GM18907 (cell line): ENCODE results near the gene DNM3.
"Not testable (repeated sequence)": the region's sequence is repeated elsewhere in the genome, so short reads cannot be mapped to it uniquely, and the experiment has no call there.

Experiments
- ATAC-seq: cut with Tn5 transposase; IDR thresholded peaks from one replicate; pipeline ENCODE4 v1.9.1; 2021; ENCODE audit warnings: mild to moderate bottlenecking, moderate library complexity; ENCODE audit not compliant: unreplicated experiment

The DNM3 gene

DNA sequence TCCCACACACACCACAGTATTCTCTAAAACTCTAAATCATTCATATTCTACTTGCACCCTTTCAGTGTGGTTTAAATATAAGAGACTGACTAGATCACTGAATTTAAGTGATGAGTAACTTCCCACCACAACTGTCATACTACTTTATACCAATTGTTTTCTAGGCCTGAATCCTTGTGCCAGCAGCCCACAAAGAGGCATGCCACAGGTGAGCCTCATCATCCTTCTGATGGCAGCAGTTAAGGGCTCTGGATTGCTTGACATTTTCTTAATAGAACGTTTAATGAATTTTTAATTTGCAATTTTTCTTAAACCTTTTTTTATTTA lies 588.8 kb downstream of the DNM3 start:
- no peak for ATAC-seq

DNA sequence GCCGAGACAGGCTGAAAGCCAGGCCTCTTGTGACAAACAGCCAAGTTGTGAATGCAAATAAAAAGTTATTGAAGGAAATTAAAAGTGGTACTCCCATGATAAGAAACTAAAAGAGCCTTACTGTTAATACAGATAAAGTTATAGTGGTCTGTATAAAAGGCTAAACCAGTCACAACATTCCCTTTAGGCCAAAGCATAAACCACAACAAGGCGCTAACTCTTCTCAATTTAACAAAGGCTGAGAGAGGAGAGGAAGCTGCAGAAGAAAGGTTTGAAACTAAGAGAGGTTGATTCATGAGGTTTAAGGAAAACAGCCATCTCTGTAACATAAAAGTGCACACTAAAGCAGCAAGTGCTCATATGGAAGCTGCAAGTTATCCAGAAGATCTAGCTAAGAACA lies 589.9 kb downstream of the DNM3 start:
- ATAC-seq = no peak

DNA sequence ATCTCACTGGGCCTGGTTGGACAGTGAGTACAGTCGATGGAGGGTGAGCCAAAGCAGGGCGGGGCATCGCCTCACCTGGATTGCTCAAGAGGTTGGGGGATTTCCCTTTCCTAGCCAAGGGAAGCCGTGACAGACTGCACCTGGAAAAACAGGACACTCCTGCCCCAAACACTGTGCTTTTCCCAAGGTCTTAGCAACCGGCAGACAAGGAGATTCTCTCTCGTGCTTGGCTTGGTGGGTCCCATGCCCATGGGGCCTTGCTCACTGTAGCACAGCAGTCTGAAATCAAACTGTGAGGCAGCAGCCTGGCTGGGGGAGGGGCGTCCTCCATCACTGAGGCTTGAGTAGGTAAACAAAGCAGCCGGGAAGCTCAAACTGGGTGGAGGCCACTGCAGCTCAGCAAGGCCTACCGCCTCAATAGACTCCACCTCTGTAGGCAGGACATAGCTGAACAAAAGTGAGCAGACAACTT lies 590.5 kb downstream of the DNM3 start:
- no peak for ATAC-seq

DNA sequence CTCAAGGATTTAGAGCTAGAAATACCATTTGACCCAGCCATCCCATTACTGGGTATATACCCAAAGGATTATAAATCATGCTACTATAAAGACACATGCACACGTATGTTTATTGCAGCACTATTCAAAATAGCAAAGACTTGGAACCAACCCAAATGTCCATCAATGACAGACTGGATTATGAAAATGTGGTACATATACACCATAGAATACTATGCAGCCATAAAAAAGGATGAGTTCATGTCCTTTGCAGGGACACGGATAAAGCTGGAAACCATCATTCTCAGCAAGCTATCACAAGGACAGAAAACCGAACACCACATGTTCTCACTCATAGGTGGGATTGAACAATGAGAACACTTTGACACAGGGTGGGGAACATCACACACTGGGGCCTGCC lies 595.9 kb downstream of the DNM3 start:
- not testable (repeated sequence) for ATAC-seq

DNA sequence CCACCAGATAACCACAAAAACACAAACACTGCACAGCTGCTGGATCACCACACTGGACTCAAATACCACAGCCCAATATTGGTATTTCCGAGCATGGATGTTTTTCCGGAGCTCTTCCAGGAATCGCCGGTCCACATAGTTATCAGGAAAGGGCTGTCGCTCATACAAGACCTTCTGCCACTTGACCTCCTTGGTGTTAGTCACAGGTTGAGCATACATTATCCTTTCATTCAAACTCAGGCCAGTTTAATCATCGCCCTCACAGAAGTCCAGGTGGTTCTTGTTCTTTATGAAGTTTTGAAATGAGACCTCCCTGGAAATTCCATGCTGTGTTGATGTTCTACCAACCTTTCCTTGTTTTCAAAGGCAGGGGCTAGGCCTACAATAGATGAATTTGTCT lies 601.1 kb downstream of the DNM3 start:
- ATAC-seq = no peak

DNA sequence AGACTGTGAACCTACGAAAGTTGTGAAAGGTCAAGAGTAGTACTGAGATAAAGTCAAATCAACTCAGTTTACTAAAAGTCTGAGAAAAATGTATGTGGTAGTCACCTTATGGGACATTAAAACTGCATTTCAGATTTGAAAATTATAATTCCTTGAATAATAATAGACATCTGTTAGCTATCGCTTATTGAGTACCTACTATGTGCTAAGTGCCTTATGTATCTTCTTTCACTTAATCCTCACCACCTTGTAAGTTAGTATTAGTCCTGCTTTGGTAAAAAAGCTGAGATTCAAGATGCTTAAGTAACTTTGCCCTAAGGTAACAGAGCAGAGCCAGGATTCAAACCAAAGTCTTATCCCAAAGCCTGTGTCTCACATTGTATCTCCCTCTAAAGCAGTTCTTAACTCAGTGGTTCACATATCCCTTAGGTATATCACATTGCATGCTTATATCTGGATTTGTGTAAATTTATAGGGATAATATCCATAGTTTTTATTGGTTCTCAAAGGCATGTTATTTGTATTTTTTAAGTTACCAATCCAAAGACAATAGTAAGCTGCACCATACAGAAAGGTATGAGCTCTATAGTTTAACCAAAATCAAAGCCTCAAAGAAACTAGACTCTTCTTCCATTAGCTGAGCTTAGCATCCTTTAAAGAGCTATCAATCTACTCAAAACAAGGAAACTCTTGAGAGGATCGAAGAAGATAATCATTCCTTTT lies 601.7 kb downstream of the DNM3 start:
- ATAC-seq = no peak

DNA sequence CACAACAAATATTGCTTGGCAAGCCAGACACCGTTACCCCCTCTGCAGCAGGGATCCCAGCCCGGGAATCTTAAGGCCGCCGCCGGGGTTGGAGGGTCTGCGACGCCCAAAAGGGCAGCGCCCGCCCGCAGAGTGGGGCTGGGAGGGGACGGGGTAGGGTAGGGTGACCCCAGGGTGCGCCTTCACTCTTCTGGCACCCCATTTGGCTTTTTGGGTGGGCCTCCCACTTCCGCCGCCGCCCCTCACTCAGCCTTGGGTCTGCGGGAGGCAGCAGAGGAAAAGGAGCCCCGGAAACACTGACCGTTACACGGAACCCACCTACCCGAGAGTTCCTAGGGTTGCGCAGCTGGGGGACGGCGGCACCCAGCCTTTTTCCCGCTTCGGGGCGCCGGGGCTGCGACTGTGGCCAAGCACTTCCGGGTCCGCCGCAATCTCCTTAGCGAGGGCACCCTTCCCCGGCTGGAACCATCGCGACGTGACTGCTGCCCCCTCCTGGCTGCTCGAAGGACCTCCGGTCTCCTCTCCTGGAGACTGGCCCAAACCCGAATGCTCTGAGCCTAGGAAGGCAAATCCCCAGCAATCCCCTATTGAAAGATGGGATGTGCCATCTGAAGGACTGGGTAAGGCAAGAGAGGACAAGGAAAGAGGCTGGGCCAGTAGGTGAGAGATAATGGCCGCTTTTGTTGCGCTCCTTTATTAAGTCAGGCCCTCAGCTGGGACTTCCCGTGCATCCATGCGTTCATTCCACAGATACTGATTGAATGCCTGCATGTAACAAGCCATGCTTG lies 602.6 kb downstream of the DNM3 start, which contains the start of gene PIGC:
TSS of gene PIGC (minus strand) at position 404 of the 788 bp plus-strand sequence. CDS start 1,447 bp downstream, outside the sequence.
- ATAC-seq = peak; percentile 100

DNA sequence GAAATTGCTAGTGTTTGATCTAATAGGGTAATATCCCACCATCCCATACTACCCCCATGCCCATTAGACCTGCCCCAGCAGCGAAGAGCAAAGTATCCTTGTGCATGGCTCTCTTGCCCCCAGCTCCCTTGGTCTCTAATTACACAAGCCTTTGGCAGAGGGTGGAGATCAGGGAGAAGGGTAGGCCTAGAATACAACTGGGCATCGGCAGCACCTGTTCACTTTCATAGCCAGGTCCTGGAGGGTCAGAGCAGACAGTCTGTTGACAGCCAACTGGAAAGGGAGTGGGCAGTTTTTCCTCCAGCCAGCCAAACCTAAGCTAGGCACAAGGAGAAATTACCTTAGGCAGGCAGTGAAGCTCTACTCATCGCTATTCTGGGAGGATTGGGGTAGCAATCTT lies 605.2 kb downstream of the DNM3 start:
- no peak for ATAC-seq

DNA sequence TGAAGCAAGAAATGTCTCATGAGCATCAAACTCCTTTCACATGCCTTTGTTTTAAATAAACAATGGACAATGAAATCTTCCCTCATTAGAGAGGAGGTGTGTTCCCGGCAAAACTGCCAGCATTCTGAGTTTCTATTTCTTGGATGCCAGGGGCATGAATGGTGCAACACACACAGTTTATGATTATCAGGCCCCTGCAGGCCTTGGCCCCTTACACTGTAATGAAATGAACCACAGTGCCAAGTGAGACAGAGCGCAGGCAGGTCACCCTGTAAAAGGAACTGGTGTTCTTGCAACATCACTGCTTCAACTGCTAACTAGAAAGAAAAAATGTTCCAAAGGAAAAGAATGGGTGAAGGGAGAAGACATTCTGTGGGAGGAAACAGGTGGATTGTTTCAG lies 606.3 kb downstream of the DNM3 start:
- no peak for ATAC-seq

DNA sequence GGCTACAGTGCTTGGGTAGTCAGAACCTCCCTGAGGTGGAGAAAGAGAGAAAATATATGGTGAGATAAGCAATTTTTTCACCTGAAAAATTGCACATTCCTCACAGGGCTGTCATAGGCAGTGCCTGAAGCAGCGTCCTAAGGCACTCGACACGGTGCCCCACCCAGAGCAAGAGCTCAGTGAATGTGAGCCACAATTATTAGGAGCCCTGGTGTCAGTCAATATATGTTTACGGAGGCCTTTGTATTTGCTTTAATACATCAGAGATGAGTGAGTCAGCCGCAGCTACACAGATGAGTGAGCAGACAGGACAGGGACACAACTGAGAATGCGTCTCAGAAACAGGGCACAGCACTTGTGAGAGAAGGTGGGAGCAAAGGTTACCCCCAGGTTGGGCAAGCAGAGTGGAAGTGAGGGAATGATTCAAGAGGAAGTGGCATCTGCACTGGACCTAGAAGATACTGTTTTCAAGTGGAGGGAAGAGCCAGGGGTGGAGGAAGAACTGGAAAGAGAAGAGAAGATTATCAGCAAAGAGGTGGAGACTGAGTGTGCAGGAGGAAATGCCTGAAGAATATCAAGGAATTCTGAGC lies 607.8 kb downstream of the DNM3 start:
- no peak for ATAC-seq

DNA sequence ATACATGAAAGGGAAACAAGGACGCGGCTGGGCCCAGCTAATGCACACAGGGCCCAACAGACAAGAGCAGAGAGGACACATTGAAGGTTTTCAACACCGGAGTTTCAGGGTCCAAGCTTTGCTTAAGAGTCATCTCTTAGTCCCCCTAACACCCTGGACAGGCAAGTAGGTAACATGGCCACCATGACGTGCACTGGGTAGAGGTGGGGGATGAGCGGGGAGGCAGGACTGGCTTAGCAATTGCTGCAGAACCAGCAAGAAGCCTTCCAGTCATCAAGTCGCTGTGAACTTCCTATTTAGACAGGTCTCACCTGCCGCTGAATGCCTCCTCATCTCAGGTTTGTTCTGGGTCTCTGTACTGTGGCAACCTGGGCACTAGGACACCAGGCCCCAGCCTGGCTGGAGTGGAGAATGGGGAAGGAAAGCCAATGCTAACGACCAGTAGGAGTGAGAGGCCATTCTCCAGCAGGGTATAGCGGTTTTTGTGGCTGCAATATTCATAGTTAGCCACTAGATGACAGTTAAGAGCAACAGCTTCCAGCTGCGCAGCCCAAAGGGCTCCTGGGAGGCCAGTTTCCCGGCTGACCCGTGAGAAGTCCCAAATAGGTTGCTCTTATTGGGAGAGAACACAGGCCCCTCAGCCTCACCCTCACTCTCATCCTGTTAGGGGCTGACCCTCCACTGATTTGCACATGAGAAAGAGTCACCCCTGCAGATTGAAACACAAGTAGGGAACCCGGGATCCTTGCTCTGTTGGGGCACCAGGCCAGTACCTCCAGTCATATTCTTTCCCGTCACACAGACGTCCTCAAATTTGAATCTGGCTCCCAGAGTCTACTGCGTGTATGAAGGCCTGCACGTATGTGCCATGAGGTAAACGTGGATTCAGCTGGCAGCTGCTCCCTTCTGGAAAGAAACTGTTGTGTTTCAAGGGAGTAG lies 608.6 kb downstream of the DNM3 start:
- peak; percentile 89 for ATAC-seq

DNA sequence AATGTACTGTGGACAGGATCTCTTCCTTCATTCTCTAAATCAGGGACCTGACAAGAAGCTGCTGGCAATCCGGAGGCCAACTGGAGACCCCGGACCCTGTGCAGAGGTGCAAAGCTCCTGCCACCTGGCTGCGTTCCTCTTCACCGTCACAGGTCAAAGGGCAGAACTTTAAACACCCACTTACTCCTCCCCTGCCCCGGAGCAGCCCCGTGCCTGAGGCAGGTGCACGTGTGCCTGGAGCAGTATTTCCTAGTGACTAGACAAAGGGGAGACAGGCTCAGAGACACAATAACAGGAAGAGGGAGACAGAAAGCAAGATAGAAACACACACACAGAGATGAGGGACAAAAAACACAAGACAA lies 609.2 kb downstream of the DNM3 start:
- no peak for ATAC-seq

DNA sequence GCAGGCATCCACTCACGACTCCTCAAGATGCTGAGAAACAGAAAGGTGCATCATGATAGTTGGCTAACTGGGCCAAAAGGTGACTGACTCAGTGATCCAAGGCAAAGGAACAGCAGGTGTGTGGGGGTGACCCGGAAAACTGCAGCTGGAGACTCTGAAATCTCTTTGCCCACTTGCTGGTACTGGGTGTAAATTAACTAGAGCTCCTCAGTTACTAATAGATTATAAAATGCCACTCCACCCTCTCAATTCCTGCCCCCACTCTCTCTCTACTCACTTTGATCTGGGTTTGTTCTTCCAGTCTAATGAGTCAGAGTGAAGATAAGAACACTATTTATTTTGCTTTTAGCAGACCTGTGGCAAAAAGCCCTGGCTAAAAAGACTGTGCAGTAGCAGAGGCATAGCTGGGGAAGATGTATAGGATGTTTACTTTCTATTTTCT lies 609.7 kb downstream of the DNM3 start:
- no peak for ATAC-seq

DNA sequence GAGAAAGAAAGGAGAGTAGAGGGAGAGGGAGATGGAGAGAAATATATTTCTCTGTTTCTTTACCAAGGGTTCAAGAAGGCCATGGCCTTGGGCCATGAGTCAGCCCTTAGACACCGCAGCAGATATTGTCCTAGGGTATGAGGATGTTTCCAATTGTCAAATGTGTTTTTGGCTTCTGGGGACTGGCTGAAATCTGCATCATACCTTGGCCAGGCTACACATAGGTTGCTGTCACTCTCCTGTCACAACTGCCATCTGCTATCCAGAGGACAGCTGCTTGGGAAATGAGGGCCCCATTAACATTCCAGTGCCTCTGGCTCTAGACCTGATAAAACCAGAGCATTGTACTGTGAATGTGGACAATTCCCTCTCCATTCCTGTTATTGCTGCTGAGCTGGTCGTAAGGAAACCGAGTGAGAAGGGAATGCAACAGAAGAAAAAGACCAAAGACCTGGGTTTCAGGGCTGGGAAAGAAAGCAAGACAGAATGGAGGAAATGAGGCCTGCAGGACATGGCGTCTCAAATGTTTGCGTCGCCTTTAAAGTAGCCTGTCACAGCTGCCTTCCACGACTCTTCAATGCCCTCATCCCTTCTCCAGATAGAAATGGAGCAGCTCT lies 611.3 kb downstream of the DNM3 start:
- ATAC-seq = no peak

DNA sequence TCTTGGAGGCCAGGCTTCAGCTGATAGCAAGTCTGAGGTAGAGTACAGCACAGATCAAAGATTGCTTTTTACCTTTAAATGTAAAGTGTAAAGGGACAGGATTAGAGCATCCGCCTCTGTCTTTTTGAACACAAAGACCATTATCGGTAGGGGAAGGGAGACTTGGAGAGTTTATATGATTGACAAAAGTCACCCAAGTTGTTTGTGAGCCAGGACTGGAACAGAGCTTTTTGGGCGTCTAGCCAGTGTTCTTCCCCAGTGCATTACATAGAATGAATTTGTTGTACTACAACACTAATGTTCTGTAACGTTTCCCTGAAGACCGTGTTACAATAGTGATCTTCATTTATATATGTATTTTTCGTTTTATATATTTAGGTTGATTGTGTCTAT lies 611.9 kb downstream of the DNM3 start:
- ATAC-seq = no peak

DNA sequence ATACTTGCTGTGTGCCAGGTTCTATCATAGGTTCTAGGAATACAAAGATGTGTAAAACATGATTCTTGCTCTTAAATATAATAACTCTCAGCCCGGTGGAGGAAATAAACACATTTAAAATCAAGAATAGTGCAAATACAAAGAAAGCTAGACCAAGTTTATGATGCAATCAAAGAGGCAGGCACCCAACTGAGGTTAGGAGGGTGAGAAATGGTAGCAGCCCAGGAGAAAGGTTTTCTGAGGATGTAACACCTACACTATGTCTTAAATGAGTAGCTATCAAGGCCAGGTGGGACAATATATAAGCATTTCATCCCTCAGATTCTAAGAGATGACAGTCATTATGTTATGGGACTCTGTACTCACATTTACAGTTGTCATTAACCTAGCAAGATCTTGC lies 612.3 kb downstream of the DNM3 start:
- ATAC-seq = no peak

DNA sequence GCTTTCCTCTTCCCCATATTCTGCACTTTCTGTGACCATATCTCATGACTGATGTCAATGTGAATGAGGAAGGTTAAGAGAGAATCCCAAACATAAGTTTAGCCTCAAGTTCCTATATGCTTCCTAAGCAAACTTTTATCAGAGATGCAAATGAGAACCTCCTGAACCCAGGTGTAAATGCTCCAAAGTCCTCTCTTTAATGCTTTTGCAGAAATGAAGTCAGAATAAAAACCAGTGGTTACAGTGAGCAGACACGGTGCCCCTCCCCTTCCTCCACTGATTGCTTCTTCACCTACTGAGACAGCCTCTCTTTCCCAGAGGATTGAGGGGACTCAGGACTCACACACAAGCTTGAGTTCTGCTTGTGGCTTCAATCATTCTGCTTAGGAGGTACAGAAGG lies 614.2 kb downstream of the DNM3 start:
- ATAC-seq = no peak

DNA sequence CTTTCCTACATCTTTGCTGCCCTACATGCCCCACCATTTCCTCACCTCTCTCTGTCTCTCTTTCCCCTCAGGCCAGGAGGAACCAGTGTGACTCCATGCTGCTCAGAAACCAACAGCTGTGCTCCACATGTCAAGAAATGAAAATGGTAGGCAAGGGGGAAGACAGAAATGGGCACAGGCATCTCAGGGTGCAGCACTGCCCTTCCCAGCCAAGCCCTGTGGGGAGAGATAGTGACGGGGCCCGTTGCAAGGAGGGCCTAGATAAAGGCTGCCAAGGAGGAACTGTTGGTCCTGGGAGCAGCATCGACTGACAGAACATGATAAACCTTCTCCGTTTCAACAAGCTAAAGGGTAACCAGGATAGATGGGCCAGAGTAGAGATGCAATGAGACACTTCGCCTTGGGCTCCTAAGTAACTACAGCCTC lies 615.1 kb downstream of the DNM3 start:
- ATAC-seq = no peak

DNA sequence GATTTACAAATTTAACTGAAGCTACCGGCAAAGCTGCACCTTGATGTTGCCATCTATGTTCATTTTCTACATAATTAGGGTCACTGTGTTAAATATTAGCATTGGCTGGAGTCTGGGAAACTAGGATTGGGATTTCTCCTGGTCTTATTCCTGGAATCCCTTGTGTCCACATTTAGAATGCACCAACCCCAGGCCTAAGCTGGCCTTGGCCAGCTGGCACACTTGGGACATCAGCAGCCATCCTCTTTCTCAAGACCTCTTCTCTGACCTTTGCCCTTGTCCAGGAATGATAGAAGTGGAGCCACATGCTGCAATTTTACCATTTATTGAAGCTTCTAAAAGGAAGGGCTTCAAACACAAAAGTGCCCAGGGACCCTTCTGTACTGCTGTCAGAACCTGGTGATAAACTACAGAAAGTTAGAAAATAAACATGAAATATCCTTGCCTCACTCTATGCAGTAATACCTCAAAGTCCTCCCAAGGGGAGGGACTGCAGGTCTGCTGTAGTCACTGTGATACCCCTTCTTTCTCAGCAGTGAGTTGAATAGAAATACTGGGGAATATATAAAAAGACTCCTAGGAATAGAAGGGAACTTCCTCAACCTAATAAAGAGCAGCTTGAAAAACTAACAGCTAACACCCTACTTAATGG lies 616.3 kb downstream of the DNM3 start:
- no peak for ATAC-seq

DNA sequence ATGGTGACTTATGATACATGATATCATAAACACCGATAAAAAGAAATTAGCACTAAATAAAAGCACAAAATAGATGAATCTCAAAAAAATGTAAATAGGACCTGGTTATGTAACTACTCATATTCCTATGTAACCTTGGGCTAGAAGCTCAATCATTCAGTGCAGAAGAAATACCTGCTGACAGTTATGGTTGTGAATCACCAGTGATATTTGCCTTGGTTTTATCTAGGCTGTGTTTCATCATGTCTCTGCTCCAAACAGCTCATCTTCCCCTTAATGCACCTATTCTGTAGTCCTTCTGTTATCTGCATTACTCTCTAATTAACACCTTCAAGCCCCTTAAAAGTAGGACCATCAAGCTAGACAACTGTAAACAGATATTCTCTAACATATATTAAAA lies 618.9 kb downstream of the DNM3 start:
- ATAC-seq = no peak
